Measurements from ENCODE around the gene PLCL1.

Gene PLCL1

GRCh38 chr2:197929008-197929885, 124.9 kb downstream of the PLCL1 start:
- no peak for DNase-seq (ENCODE audit: low read depth)
- no peak overlapping the region for H3K4me3 ChIP-seq (ENCODE audit: low read depth, low read length)

GRCh38 chr2:197929886-197930227, 125.5 kb downstream of the PLCL1 start:
- no peak for DNase-seq (ENCODE audit: low read depth)
- no peak overlapping the region for H3K4me3 ChIP-seq (ENCODE audit: low read depth, low read length)
- TF ChIP-seq CTCF (conservative IDR thresholded peaks at IDR 0.05; ENCODE audit: low read depth, low read length) = no peak

More at GRCh38 chr2:197929008-197929885, 124.9 kb downstream of the PLCL1 start:
- no peak for TF ChIP-seq CTCF (conservative IDR thresholded peaks at IDR 0.05; ENCODE audit: low read depth, low read length)

GRCh38 chr2:197930570-197931278, 126.3 kb downstream of the PLCL1 start:
- no peak for TF ChIP-seq CTCF (conservative IDR thresholded peaks at IDR 0.05; ENCODE audit: low read depth, low read length)
- DNase-seq (ENCODE audit: low read depth) = no peak
- no peak overlapping the region for H3K4me3 ChIP-seq (ENCODE audit: low read depth, low read length)

GRCh38 chr2:197931661-197932312, 127.4 kb downstream of the PLCL1 start:
- TF ChIP-seq CTCF (conservative IDR thresholded peaks at IDR 0.05; ENCODE audit: low read depth, low read length) = no peak
- no peak overlapping the region for H3K4me3 ChIP-seq (ENCODE audit: low read depth, low read length)
- no peak for DNase-seq (ENCODE audit: low read depth)

GRCh38 chr2:197932374-197932773, 128.0 kb downstream of the PLCL1 start:
- DNase-seq (ENCODE audit: low read depth) = no peak
- no peak overlapping the region for H3K4me3 ChIP-seq (ENCODE audit: low read depth, low read length)
- no peak for TF ChIP-seq CTCF (conservative IDR thresholded peaks at IDR 0.05; ENCODE audit: low read depth, low read length)

GRCh38 chr2:197934261-197934933, 130.0 kb downstream of the PLCL1 start:
- no peak for TF ChIP-seq CTCF (conservative IDR thresholded peaks at IDR 0.05; ENCODE audit: low read depth, low read length)
- DNase-seq (ENCODE audit: low read depth) = no peak
- H3K4me3 ChIP-seq (ENCODE audit: low read depth, low read length) = no peak overlapping the region
